GM18867 (cell line): Measurements from ENCODE around the gene GGA1.

ENCODE experiments used
- ATAC-seq: cut with Tn5 transposase; IDR thresholded peaks from one replicate; pipeline ENCODE4 v1.9.1; 2021; ENCODE audit warnings: mild to moderate bottlenecking, moderate library complexity; ENCODE audit not compliant: unreplicated experiment

The GGA1 gene, protein sequence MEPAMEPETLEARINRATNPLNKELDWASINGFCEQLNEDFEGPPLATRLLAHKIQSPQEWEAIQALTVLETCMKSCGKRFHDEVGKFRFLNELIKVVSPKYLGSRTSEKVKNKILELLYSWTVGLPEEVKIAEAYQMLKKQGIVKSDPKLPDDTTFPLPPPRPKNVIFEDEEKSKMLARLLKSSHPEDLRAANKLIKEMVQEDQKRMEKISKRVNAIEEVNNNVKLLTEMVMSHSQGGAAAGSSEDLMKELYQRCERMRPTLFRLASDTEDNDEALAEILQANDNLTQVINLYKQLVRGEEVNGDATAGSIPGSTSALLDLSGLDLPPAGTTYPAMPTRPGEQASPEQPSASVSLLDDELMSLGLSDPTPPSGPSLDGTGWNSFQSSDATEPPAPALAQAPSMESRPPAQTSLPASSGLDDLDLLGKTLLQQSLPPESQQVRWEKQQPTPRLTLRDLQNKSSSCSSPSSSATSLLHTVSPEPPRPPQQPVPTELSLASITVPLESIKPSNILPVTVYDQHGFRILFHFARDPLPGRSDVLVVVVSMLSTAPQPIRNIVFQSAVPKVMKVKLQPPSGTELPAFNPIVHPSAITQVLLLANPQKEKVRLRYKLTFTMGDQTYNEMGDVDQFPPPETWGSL

DNA sequence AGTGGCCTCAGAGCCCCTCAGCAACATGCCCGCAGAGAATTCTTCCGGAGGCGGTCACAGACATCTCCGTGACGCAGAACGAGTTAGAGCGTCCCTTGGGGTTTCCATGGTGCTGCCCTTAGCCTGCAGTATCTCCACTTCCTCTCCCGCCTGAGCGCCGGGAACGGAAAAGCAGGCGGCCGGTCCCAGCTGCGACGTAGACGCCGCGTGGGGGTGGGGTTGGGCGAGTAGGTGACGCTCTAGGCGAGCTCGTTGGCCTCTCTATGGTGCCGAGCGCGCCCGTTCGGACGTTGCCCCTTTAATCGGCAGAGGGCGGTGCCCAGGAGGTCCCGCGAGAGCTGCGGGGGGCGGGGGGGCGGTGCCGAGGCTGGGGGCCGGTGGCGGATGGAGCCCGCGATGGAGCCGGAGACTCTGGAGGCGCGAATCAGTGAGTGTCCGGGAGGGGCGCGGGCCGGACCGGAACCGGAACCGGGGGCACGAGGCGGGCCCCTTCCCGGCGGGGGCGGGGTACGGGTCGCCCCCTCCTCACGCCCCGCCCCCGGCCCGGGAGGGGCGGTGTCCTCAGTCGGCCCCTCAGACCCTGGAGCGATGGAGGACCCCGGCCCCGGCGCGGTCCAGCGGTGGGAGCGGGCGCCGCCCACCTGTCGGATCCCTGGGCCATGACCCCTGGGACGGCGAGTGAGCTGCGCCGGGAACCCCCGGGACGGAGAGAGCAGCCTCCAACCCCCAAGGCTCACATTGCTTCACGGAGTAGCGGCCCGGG, at the start of gene GGA1:
Gene GGA1, plus strand, starts transcription at position 358 of the 763 bp plus-strand sequence. Its CDS starts 27 bp downstream, at position 385.
- ATAC-seq, result peak; percentile 84

DNA sequence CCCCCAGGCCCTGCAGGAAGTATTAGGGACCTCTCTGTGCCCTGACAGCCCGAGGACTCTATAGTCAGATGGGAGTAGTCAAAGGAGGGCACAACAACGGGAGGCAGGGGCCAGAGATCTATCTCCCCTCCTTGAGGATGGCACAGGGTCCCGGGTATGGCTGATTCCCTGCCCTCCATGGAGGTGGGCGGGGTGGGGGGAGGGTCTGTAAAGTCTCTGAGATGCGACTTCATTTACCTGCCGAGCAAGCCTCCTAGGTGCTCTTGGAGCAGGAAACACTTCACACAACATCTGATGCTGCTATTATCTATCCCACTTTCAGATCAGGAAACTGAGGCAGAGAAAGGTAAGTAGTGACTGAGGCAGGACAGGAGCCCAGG, 49.1 kb upstream of the GGA1 start:
- ATAC-seq, result no peak

- no peak for ATAC-seq
Observed at GRCh38 chr22:37559901-37560607, 48.6 kb upstream of the GGA1 start, which contains the start of gene CDC42EP1. CDC42EP1 (plus strand) TSS chr22:37560480; CDS start chr22:37566350, 5,870 bp downstream.

DNA sequence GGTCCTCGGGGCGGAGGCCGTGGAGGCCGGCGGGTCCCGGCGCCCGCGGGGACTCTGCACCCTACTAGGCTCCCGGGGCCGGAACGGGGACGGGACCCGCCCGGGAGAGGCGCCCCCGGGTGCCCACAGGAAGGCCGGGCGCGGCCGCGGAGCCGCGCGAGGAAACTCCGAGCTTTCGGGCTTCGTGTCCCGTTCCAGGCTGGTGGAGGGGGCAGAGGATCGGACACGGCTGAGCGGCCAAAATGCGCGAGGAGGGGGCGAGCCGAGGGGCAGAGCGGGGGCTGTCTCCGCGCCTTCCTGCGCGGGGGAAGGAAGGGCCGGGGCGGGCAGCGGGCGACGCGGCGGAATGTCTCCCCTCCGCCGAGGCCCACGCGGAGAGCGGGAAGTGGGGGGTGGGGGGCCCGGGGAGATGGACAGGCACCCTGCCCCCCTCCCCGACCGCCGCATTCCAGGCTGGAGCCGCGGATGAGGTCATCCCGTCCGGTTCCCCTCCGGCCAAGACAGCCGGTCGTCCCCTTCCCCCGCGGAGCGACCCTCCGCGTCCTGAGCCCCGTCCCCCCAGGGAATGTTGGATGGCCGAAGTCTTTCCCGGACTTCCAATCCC, 47.9 kb upstream of the GGA1 start:
- ATAC-seq, result no peak

GRCh38 chr22:37561212-37562048, 47.2 kb upstream of the GGA1 start:
- no peak for ATAC-seq

- ATAC-seq, result no peak
Observed at GRCh38 chr22:37562049-37562875, 46.4 kb upstream of the GGA1 start.

DNA sequence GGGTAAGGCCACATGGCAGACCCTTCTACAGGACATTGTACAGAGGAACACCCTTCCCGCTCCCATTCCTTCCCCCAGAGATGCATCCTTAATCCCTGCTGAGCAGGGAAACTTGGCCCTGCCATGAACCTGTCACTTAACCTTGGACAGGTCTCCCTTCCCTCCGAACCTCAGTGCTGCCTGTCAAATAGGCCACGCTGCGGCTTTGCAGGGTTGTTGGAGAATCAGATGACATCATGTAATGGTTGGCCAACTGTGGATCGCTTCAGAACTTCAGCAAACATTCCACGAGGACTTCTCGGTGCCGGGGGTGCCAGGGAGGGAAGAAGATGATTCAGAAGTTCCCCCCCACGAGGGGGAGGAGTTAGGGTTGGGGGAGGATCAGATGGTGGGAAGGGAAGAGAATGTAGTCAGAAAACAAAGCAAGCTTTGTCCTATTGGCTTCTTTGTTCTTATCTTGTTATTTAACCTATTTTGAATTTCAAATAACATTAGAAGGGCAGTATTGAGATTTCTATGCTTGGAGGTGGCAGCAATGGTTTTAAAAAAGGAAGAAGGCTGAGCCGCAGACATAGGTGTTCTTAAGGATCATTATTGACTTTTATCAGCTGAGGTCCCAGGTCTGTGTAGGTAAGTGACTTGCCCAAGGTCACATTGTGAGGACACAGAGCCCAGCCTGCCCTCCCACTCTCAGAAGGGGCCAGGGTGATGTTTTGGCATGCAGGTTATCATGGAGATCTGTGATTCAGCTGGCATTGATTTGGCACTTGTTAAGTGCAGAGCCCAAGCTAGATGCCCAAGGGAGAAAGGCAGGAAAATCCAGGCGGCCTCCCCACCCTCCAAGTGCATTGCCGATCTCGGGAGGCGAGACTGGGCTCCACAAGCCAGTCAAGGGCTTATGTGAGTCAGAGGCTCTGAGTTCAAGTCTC, 45.2 kb upstream of the GGA1 start:
- ATAC-seq, result no peak

DNA sequence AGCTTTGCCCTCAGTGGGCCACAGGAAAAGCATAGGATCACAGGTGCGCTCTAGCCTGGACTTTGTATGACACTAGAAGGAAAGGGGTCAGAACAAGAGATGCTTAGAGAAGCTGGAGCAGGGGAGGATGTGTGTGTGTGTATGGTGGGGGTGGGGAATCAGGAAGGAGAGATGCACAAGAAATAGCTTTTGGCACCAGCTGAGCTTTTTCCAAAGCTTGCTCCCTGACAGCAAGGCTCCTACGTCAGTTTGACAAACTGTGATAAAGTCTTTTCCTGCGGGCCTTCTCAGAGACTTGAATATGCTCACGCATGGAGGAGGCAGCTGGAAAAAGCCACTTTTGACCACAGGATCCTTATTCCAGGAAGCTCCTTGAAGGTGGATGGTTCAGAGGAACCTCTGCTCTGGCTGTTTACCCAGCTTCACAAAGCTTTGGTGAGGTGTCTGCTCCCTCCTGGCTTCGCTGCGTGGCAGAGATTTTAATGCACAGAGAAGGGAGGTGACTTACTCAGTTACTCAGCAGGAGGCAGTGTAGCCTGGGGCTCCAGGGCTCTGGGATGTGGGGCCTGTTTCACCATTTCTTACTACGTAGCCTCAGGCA, 44.4 kb upstream of the GGA1 start:
- ATAC-seq, result no peak

GRCh38 chr22:37565830-37566229, 42.8 kb upstream of the GGA1 start:
- ATAC-seq, result no peak

DNA sequence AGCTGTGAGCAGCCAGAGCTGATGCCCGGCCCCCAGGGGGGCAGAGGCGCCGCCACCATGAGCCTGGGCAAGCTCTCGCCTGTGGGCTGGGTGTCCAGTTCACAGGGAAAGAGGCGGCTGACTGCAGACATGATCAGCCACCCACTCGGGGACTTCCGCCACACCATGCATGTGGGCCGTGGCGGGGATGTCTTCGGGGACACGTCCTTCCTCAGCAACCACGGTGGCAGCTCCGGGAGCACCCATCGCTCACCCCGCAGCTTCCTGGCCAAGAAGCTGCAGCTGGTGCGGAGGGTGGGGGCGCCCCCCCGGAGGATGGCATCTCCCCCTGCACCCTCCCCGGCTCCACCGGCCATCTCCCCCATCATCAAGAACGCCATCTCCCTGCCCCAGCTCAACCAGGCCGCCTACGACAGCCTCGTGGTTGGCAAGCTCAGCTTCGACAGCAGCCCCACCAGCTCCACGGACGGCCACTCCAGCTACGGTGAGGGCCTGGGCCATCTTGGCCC, 42.3 kb upstream of the GGA1 start:
- no peak for ATAC-seq

DNA sequence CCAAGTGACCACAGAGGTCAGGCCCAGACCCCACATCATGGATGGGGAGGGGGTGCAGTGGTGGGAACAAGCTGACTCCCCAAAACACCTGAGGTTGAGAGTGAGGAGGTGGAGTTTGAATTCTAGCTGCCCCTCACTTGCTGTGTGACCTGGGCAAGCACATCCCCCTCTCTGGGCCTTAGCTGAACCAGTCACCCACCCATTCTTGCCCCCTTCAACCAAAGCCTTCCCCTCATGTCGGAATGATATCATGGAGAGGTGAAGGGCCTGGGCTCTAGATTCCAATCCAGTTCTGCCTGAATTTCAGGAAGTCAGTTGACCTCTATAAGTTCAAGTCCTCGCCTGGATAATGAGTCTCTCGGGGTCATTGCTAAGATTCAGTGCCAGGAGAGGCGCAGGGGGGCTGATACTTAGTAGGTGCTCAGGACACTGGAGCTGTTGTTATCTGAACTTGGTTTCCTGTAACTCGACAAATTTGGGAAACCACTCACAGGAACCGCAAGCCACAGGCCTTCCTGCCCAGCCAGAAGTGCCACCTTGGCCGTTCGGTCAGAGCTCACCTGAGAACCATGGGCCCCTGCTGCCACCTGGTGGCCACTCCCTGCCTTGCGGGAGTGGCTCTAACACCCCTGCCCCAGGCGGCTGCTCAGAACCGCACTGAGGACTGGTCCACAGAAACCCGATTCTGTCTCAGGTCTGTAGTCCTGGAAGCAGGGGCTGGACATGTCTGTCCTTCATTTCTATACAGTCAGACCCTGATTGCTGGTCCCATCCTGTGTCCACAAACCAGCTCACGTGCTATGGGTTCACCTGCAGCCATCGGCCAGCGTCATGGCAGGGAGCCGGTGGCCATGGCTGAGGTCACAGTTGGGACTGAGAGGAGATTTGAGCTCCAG, 41.5 kb upstream of the GGA1 start:
- ATAC-seq, result peak; percentile 69

DNA sequence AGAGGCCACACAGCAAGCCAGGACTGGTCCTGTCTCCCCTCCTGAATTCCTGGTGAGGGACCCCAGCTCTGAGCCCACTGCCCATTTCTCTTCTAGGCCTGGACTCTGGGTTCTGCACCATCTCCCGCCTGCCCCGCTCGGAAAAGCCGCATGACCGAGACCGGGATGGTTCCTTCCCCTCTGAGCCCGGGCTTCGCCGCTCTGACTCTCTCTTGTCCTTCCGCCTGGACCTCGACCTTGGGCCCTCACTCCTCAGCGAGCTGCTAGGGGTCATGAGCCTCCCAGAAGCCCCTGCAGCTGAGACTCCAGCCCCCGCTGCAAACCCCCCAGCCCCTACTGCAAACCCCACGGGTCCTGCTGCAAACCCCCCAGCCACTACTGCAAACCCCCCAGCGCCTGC, 40.6 kb upstream of the GGA1 start:
- ATAC-seq, result no peak

DNA sequence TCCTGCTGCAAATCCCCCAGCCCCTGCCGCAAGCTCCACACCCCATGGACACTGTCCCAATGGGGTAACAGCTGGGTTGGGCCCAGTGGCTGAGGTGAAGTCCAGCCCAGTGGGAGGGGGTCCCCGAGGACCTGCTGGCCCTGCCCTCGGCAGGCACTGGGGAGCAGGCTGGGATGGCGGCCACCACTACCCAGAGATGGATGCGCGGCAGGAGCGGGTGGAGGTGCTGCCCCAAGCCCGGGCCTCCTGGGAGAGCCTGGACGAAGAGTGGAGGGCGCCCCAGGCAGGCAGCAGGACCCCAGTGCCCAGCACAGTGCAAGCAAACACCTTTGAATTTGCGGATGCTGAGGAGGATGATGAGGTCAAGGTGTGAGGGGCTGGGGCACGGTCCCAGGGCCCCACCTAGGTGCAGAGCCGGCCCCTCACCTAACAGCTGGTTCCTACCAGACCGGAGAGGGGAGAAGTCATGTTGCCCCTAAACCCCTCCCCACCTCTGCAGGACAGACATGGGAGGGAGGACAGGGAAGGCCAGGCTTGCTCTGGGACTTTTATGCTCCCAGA, 40.1 kb upstream of the GGA1 start:
- ATAC-seq, result no peak

GRCh38 chr22:37569009-37569920, 39.4 kb upstream of the GGA1 start:
- no peak for ATAC-seq
